T47D (cell line): ENCODE results near the gene FHIT.
"Not testable (repeated sequence)": the region's sequence is repeated elsewhere in the genome, so short reads cannot be mapped to it uniquely, and the experiment has no call there.

Source experiments
- DNase-seq, 2 experiments: peaks; one replicate each; pipeline versions ENCODE4 v3.0.0 to v3.0.0-alpha.2; 2011 to 2012; ENCODE audit warnings: low read depth in 1 of 2, low spot score in 1 of 2
- JUND ChIP-seq: IDR thresholded peaks from 2 replicates; pipeline ENCODE4 v1.6.1; 2012; ENCODE audit warnings: low read depth
- in situ Hi-C: cut with HindIII; loops from 2 replicates; pipeline ENCODE4 v1.10.0; 2016; ENCODE audit warnings: low sequenced_read_pairs, low pct_unique_long_range_greater_than_20kb

FHIT gene

GRCh38 chr3:60932170-60932569 lies 319.1 kb downstream of the FHIT start:
- no peak for DNase-seq
- in situ Hi-C loops: no loop called here
- no peak for TF ChIP-seq JUND

- in situ Hi-C loops: no loop called here
- no peak for TF ChIP-seq JUND
Measured at GRCh38 chr3:60931452-60931851, 319.8 kb downstream of the FHIT start.

GRCh38 chr3:60920519-60920918 lies 330.7 kb downstream of the FHIT start:
- TF ChIP-seq JUND: no peak
- in situ Hi-C loops: no loop called here
- DNase-seq: no peak

More at GRCh38 chr3:60931452-60931851, 319.8 kb downstream of the FHIT start:
- no peak for DNase-seq

GRCh38 chr3:60919296-60919695 lies 332.0 kb downstream of the FHIT start:
- in situ Hi-C loops: no loop called here
- DNase-seq: no peak
- no peak for TF ChIP-seq JUND

GRCh38 chr3:60917141-60917540 lies 334.1 kb downstream of the FHIT start:
- in situ Hi-C loops: no loop called here
- DNase-seq: no peak
- no peak for TF ChIP-seq JUND

GRCh38 chr3:60916546-60916945 lies 334.7 kb downstream of the FHIT start:
- in situ Hi-C loops: no loop called here
- no peak for TF ChIP-seq JUND
- DNase-seq: no peak

- no peak for TF ChIP-seq JUND
- in situ Hi-C loops: no loop called here
- no peak for DNase-seq
Measured at GRCh38 chr3:60913474-60913873, 337.8 kb downstream of the FHIT start.

- in situ Hi-C loops: no loop called here
- peak in 1 of 2 experiments; percentile 6 for DNase-seq
- no peak for TF ChIP-seq JUND
Measured at GRCh38 chr3:60912876-60913275, 338.4 kb downstream of the FHIT start.

GRCh38 chr3:60912142-60912541 lies 339.1 kb downstream of the FHIT start:
- TF ChIP-seq JUND: no peak
- in situ Hi-C loops: no loop called here
- no peak for DNase-seq

- TF ChIP-seq JUND: no peak
- in situ Hi-C loops: no loop called here
- peak in 1 of 2 experiments; percentile 69 for DNase-seq
Measured at GRCh38 chr3:60909526-60909925, 341.7 kb downstream of the FHIT start.

GRCh38 chr3:60906283-60906682 lies 345.0 kb downstream of the FHIT start:
- in situ Hi-C loops: no loop called here
- DNase-seq: no peak
- TF ChIP-seq JUND: no peak

- in situ Hi-C loops: no loop called here
- no peak for DNase-seq
- TF ChIP-seq JUND: no peak
Measured at GRCh38 chr3:60898321-60898720, 352.9 kb downstream of the FHIT start.

- DNase-seq: no peak
- in situ Hi-C loops: no loop called here
- TF ChIP-seq JUND: no peak
Measured at GRCh38 chr3:60893946-60894345, 357.3 kb downstream of the FHIT start.

- TF ChIP-seq JUND: no peak
- in situ Hi-C loops: no loop called here
- no peak for DNase-seq
Measured at GRCh38 chr3:60890226-60890625, 361.0 kb downstream of the FHIT start.

GRCh38 chr3:60888952-60889351 lies 362.3 kb downstream of the FHIT start:
- DNase-seq, in situ Hi-C loops: not testable (repeated sequence)
